Neural crest cell (in vitro differentiated cells): ENCODE data around the gene HOXA11. TPM values are rescaled to one million over a fixed set of nuclear protein-coding genes. Genes with fewer than 3 reads are reported as not detected.
A peak's percentile ranks its signal among the peaks of the same experiment; 100 is the strongest.

Experiments
- DNase-seq: peaks from one replicate; pipeline ENCODE4 v3.0.0; 2021; ENCODE audit warnings: low read depth, mixed read lengths, low spot score
- H3K27ac Mint-ChIP-seq: one replicate; pipeline ENCODE4 v1.8.0; 2021; ENCODE audit warnings: mild to moderate bottlenecking, mixed read lengths; ENCODE audit not compliant: unreplicated experiment
- H3K27me3 Mint-ChIP-seq: 2 replicates; pipeline ENCODE4 v1.8.0; 2021; ENCODE audit warnings: low read depth, mild to moderate bottlenecking, mixed read lengths
- H3K36me3 Mint-ChIP-seq: 2 replicates; pipeline ENCODE4 v1.8.0; 2021; ENCODE audit warnings: low read depth, mild to moderate bottlenecking, mixed read lengths
- H3K4me1 Mint-ChIP-seq: 2 replicates; pipeline ENCODE4 v1.8.0; 2021; ENCODE audit warnings: mixed read lengths
- H3K4me3 Mint-ChIP-seq: one replicate; pipeline ENCODE4 v1.8.0; 2021; ENCODE audit warnings: mild to moderate bottlenecking, mixed read lengths
- H3K9me3 Mint-ChIP-seq: 2 replicates; pipeline ENCODE4 v1.8.0; 2021; ENCODE audit warnings: mixed read lengths
- total RNA-seq: library from RNA; stranded (reverse); gene quantifications from 2 replicates; pipeline ENCODE4 v1.2.1, GENCODE V29; 2021
- TF ChIP-seq, protein P1 (sequence below): fragments of 200-600 bp; sonication (generic); conservative IDR thresholded peaks from 2 replicates; pipeline ENCODE4 v1.5.0; 2021; ENCODE audit warnings: antibody characterized with exemption, mild to moderate bottlenecking

Gene HOXA11
- total RNA-seq, 1 donor from 2014 or later, result not detected

DNA sequence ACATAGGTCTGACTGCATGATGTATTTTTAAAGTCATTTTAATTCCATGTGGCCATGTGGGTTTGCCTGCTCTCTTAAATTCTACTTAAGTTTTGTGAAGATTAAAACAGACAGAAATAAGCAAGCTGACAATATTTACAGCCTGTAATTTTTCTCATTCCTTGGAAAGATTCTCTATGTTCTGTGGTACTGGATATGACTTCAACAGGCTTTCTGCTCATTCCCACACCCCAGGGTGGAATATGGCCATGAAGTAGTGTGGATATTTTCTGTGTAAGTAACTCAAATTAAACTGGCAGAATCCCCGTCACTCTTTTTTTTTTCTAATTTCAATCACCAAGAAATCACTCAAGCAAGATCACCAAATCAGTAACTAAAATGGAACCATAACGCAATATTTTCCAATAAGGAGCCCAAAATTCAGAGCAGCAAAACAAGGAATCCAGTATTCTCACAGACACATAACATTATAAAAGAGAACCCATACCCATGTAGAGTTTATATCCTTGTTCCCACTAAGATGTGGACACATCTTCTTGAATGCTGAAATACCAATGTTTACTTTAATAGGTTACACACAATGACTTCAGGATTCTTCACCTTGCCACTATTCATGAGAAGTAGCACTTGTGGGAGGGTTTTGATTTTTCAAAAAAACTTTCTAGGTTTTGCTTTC lies 47.3 kb downstream of the HOXA11 start:
- peak overlapping the region; percentile 20 for H3K4me3 Mint-ChIP-seq
- TF ChIP-seq, protein P1, sequence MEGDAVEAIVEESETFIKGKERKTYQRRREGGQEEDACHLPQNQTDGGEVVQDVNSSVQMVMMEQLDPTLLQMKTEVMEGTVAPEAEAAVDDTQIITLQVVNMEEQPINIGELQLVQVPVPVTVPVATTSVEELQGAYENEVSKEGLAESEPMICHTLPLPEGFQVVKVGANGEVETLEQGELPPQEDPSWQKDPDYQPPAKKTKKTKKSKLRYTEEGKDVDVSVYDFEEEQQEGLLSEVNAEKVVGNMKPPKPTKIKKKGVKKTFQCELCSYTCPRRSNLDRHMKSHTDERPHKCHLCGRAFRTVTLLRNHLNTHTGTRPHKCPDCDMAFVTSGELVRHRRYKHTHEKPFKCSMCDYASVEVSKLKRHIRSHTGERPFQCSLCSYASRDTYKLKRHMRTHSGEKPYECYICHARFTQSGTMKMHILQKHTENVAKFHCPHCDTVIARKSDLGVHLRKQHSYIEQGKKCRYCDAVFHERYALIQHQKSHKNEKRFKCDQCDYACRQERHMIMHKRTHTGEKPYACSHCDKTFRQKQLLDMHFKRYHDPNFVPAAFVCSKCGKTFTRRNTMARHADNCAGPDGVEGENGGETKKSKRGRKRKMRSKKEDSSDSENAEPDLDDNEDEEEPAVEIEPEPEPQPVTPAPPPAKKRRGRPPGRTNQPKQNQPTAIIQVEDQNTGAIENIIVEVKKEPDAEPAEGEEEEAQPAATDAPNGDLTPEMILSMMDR, result no peak
- no peaks in the 10 kb centered on the region for H3K9me3 Mint-ChIP-seq
- H3K36me3 Mint-ChIP-seq, result peaks cover 3% of the 10 kb centered on the region
- peaks cover 18% of the 10 kb centered on the region for H3K4me1 Mint-ChIP-seq
- peaks cover 100% of the 10 kb centered on the region for H3K27me3 Mint-ChIP-seq
- no peak for DNase-seq
- no peak overlapping the region for H3K27ac Mint-ChIP-seq

DNA sequence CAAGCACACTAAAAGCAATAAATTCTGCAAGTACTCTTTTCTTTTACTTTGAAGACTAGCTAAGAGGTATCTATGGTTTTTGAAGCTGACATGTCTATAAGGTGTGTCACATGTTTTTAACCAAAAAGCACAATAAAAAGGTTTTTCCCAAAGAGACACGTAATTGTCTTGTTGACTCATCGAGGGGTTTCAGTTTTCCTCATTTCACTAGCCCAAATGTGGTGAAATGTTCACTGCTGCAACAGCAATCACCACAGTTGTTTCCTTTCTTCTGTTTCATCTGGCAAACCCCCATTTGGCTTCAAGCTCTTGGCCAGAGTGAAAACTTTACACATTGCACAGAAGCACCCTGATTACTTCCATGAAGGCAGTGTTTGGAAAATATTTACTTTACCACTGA lies 50.6 kb downstream of the HOXA11 start:
- H3K4me3 Mint-ChIP-seq, result no peak overlapping the region
- TF ChIP-seq, protein P1, result no peak
- H3K36me3 Mint-ChIP-seq, result peaks cover 3% of the 10 kb centered on the region
- peaks cover 7% of the 10 kb centered on the region for H3K4me1 Mint-ChIP-seq
- H3K27ac Mint-ChIP-seq, result no peak overlapping the region
- no peaks in the 10 kb centered on the region for H3K9me3 Mint-ChIP-seq
- peaks cover 94% of the 10 kb centered on the region for H3K27me3 Mint-ChIP-seq
- DNase-seq, result no peak

DNA sequence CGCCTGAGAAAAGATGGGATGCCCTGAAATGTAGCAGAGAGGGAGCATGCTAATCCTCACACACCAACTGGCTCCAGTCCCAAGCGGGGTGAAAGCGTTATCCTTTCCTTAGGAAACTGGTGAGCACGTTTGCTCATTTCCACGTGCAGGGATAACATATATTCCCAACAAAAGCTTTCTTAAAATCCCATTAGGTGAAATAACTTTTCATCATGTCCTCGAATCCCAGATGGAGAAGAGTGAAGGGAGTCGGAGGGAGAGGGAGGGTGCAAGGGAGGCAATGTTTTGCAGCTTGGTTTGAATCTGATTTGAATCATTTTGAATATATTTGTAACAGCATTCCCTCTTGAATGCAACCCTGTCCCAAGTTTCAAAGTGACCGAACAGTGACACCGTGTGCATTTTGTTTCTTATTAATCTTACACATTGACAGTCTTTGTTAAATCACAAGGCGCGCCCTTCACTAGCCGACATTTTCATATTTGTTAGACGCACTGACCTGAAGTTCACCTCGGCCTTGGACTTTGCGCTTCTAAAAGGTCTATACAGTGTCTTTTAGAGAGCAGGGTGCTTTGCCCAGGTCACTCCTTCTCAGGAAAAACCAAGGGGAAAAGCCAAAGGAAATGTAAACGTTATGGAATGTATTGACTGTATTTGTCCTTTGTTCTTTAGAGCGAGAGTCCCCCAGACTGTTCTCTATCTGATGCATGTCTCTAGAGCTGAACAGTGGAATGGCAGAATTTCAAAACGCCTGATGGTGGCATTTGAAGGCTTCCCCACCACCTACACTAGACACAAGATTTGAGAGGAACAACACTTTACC lies 51.4 kb downstream of the HOXA11 start:
- TF ChIP-seq, protein P1, result no peak
- Mint-ChIP-seq H3K36me3 (peaks cover 3% of the 10 kb centered on the region), H3K9me3 (no peaks in the 10 kb centered on the region), H3K4me1 (peaks cover 4% of the 10 kb centered on the region), H3K27ac (no peak overlapping the region), H3K27me3 (peaks cover 94% of the 10 kb centered on the region), H3K4me3 (peak overlapping the region; percentile 68)
- DNase-seq, result no peak

DNA sequence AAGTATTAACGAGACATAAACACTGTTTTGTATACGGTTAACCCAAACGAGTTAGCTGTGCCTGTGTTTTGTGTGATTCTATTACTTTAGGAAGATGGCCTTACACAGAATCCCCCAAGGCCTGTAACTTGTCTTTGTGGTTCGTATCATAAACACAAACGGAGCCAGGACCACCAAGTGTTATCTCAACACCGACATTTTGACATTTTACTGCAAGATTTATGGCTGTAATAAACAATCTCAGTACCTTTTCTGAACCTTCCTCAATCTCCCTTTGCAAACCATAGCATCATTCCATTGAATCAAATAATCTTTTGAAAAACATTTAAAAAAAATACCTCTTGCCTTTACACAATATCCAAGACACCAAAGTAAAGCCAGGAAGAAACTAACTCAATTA lies 52.1 kb downstream of the HOXA11 start:
- Mint-ChIP-seq H3K9me3 (no peaks in the 10 kb centered on the region), H3K27me3 (peaks cover 94% of the 10 kb centered on the region), H3K36me3 (peaks cover 3% of the 10 kb centered on the region), H3K4me1 (peaks cover 4% of the 10 kb centered on the region), H3K4me3 (peak overlapping the region; percentile 68), H3K27ac (no peak overlapping the region)
- TF ChIP-seq, protein P1, result no peak
- DNase-seq, result no peak

DNA sequence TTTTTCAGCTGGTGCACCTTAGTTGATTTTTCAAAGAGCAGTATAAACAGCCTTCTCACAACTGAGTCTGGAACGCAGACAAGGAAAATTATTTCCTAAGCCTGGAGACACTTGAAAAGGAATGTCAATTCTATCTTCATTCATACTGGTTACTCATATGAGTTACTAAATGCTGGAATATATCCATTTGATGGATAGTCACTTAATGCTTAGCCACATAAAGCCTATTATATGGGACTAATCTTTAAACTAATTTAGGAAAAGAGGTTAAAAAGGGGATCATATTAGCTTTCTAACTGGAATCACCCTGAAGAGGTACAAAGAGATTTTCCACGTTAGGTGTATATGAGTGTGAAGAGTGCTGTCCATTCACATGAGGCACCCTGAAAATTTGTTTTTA lies 52.8 kb downstream of the HOXA11 start:
- TF ChIP-seq, protein P1, result no peak
- peaks cover 3% of the 10 kb centered on the region for H3K36me3 Mint-ChIP-seq
- H3K9me3 Mint-ChIP-seq, result no peaks in the 10 kb centered on the region
- peaks cover 4% of the 10 kb centered on the region for H3K4me1 Mint-ChIP-seq
- no peak for DNase-seq
- H3K4me3 Mint-ChIP-seq, result peak overlapping the region; percentile 62
- H3K27ac Mint-ChIP-seq, result no peak overlapping the region
- H3K27me3 Mint-ChIP-seq, result peaks cover 94% of the 10 kb centered on the region
